HCT116 (cell line): Measurements from ENCODE around the gene RHBDD3. TPM values are rescaled to one million over a fixed set of nuclear protein-coding genes. Genes with fewer than 3 reads are reported as not detected.

Source experiments
- ATAC-seq: fragments of 200-7000 bp; cut with Tn5 transposase; 2 replicates; pipeline ENCODE4 v1.9.1; 2020; ENCODE audit warnings: mild to moderate bottlenecking, moderate library complexity
- BruUV-seq: library from RNA; stranded (reverse); fragments of 400-500 nt; replicated peaks from 2 replicates; lab custom pipeline; 2021; lab: Mats Ljungman, UMichigan
- CTCF ChIA-PET: fragments of 300-600 bp; sonication (Branson Sonifier 250); formaldehyde crosslinking; loops from one replicate; lab custom pipeline; 2021; ENCODE audit warnings: antibody characterized with exemption; lab: Charles Lee
- POLR2A ChIA-PET: fragments of 300-600, 350-600 bp; sonication (Branson Sonifier 250); formaldehyde crosslinking; loops from one replicate; lab custom pipeline; 2021; ENCODE audit warnings: antibody characterized with exemption; lab: Charles Lee
- RAD21 ChIA-PET, 2 experiments: fragments of 300-600 bp; sonication (Branson Sonifier 250); formaldehyde crosslinking; loops; one replicate each; lab custom pipeline; 2023; ENCODE audit warnings: low total read pairs in 2 of 2; ENCODE audit not compliant: uncharacterized antibody in 2 of 2, unreplicated experiment in 2 of 2, low non-redundant PET in 1 of 2; lab: Charles Lee
- DNase-seq: peaks from one replicate; pipeline ENCODE4 v3.0.0-alpha.2; 2010; ENCODE audit warnings: low read depth, low spot score
- H2AFZ ChIP-seq: fragments of 200-600 bp; shearing (Covaris generic), sonication (generic); 2 replicates; pipeline ENCODE4 v1.6.1; 2017; ENCODE audit warnings: low read depth, mixed run types, mixed read lengths, antibody characterized with exemption, low read length; ENCODE audit not compliant: poor library complexity, severe bottlenecking
- H3K27ac ChIP-seq: 2 replicates; pipeline ENCODE4 v1.5.1; 2012; ENCODE audit warnings: low read depth, low read length
- H3K27me3 ChIP-seq: fragments of 200-600 bp; sonication (generic); 2 replicates; pipeline ENCODE4 v1.6.1; 2016; ENCODE audit warnings: mixed run types, low read length, mixed read lengths; ENCODE audit not compliant: insufficient read depth
- H3K36me3 ChIP-seq, 2 experiments: fragments of 200-500 bp in 1 of 2; fragments of 200-600 bp in 1 of 2; sonication (Bioruptor generic) in 1 of 2; sonication (generic) in 1 of 2; 2 replicates each; pipeline versions ENCODE4 v1.5.1 to v1.6.1; 2014 to 2016; ENCODE audit warnings: low read length in 2 of 2, inconsistent platforms in 1 of 2, mixed read lengths in 1 of 2, mixed run types in 1 of 2; ENCODE audit not compliant: insufficient read depth in 2 of 2, control insufficient read depth in 1 of 2
- H3K4me1 ChIP-seq, 2 experiments: fragments of 200-600 bp in 1 of 2; sonication (generic) in 1 of 2; 2 replicates each; pipeline versions ENCODE4 v1.5.1 to v1.6.1; 2012 to 2017; ENCODE audit warnings: low read length in 2 of 2, inconsistent platforms in 1 of 2, mild to moderate bottlenecking in 1 of 2, mixed read lengths in 1 of 2, mixed run types in 1 of 2, moderate library complexity in 1 of 2; ENCODE audit not compliant: insufficient read depth in 2 of 2, control insufficient read depth in 1 of 2
- H3K4me2 ChIP-seq: fragments of 200-600 bp; sonication (generic); 2 replicates; pipeline ENCODE4 v1.6.1; 2017; ENCODE audit warnings: mixed run types, low read length, mixed read lengths
- H3K4me3 ChIP-seq, 2 experiments: fragments of 200-600 bp in 1 of 2; sonication (generic) in 1 of 2; replicated peaks in 1 of 2; 2 replicates each; pipeline ENCODE4 v1.5.1; 2011 to 2016; ENCODE audit warnings: low read length in 2 of 2, control low read depth in 1 of 2, low read depth in 1 of 2, mild to moderate bottlenecking in 1 of 2, mixed read lengths in 1 of 2, mixed run types in 1 of 2
- H3K79me2 ChIP-seq: fragments of 200-600 bp; sonication (generic); 2 replicates; pipeline ENCODE4 v1.6.1; 2017; ENCODE audit warnings: mild to moderate bottlenecking, mixed run types, low read length, moderate library complexity, mixed read lengths; ENCODE audit not compliant: insufficient read depth
- H3K9ac ChIP-seq: fragments of 200-600 bp; sonication (generic); 2 replicates; pipeline ENCODE4 v1.6.1; 2016; ENCODE audit warnings: low read length, mixed read lengths
- H3K9me2 ChIP-seq: fragments of 200-600 bp; sonication (generic), shearing (Covaris generic); 2 replicates; pipeline ENCODE4 v1.6.1; 2017; ENCODE audit warnings: mixed run types, mild to moderate bottlenecking, moderate library complexity; ENCODE audit not compliant: insufficient read depth
- H3K9me3 ChIP-seq, 2 experiments: fragments of 200-500 bp in 1 of 2; fragments of 200-600 bp in 1 of 2; sonication (Bioruptor generic) in 1 of 2; sonication (generic) in 1 of 2; 2 replicates each; pipeline ENCODE4 v1.6.1; 2014 to 2017; ENCODE audit warnings: low read length in 2 of 2, mixed read lengths in 2 of 2, inconsistent platforms in 1 of 2, low read depth in 1 of 2, mild to moderate bottlenecking in 1 of 2, mixed run types in 1 of 2, moderate library complexity in 1 of 2; ENCODE audit not compliant: control insufficient read depth in 1 of 2, insufficient read depth in 1 of 2
- H4K20me1 ChIP-seq: fragments of 200-600 bp; sonication (generic), shearing (Covaris generic); 2 replicates; pipeline ENCODE4 v1.6.1; 2017; ENCODE audit warnings: mixed run types, mild to moderate bottlenecking, moderate library complexity; ENCODE audit not compliant: insufficient read depth
- CBX3 ChIP-seq: IDR thresholded peaks from 2 replicates; pipeline ENCODE4 v1.6.1; 2012; ENCODE audit warnings: low read depth
- CEBPB ChIP-seq: IDR thresholded peaks from 2 replicates; pipeline ENCODE4 v1.6.1; 2012; ENCODE audit warnings: low read depth
- EZH2 ChIP-seq: fragments of 200-600 bp; sonication (generic); IDR thresholded peaks from 2 replicates; pipeline ENCODE4 v1.6.1; 2017; ENCODE audit warnings: antibody characterized with exemption, mixed run types
- EZH2phosphoT487 ChIP-seq: fragments of 200-600 bp; IDR thresholded peaks from 2 replicates; pipeline ENCODE4 v1.6.1; 2018; ENCODE audit warnings: antibody characterized with exemption, borderline replicate concordance
- FOSL1 ChIP-seq: IDR thresholded peaks from 2 replicates; pipeline ENCODE4 v1.6.1; 2012; ENCODE audit warnings: low read depth
- POLR2A ChIP-seq: IDR thresholded peaks from 2 replicates; pipeline ENCODE4 v1.7.0; 2011; ENCODE audit warnings: borderline replicate concordance; ENCODE audit not compliant: insufficient read depth, insufficient read length; ENCODE audit errors: extremely low read depth
- POLR2AphosphoS5 ChIP-seq: IDR thresholded peaks from 2 replicates; pipeline ENCODE4 v1.6.1; 2011; ENCODE audit warnings: mild to moderate bottlenecking, low read depth, low read length, moderate library complexity
- RAD21 ChIP-seq: IDR thresholded peaks from 2 replicates; pipeline ENCODE4 v1.6.1; 2012; ENCODE audit warnings: low read depth, mild to moderate bottlenecking
- TCF7L2 ChIP-seq: IDR thresholded peaks from 2 replicates; pipeline ENCODE4 v1.7.0; 2011; ENCODE audit warnings: borderline replicate concordance, inconsistent platforms; ENCODE audit not compliant: insufficient read depth, insufficient read length; ENCODE audit errors: extremely low read depth
- YY1 ChIP-seq: IDR thresholded peaks from 2 replicates; pipeline ENCODE4 v1.6.1; 2011; ENCODE audit warnings: low read length, low read depth, moderate library complexity, mild to moderate bottlenecking; ENCODE audit not compliant: insufficient replicate concordance; ENCODE audit errors: extremely low read depth
- ZFX ChIP-seq: fragments of 450-650 bp; IDR thresholded peaks from 2 replicates; pipeline ENCODE4 v1.6.1; 2017
- ZNF274 ChIP-seq: fragments of 200-500 bp; sonication (Bioruptor generic); IDR thresholded peaks from 2 replicates; pipeline ENCODE4 v1.6.1; 2014; ENCODE audit warnings: mild to moderate bottlenecking, low read depth, low read length, inconsistent platforms
- intact Hi-C: fragments of 100-400 bp; cut with micrococcal nuclease; formaldehyde crosslinking; loops from 2 replicates; pipeline ENCODE4 v1.10.0; 2022
- total RNA-seq: library from RNA; stranded (reverse); gene quantifications from one replicate; pipeline ENCODE4 v1.2.1, GENCODE V29; 2021; ENCODE audit not compliant: unreplicated experiment
- TF ChIP-seq, protein P1 (sequence below): IDR thresholded peaks from 2 replicates; pipeline ENCODE4 v1.6.1; 2011; ENCODE audit warnings: mild to moderate bottlenecking, low read length, moderate library complexity; ENCODE audit not compliant: insufficient replicate concordance; ENCODE audit errors: extremely low read depth

Gene RHBDD3
- total RNA-seq, 1 experiment from 2014 or later, result 30.2 TPM

DNA sequence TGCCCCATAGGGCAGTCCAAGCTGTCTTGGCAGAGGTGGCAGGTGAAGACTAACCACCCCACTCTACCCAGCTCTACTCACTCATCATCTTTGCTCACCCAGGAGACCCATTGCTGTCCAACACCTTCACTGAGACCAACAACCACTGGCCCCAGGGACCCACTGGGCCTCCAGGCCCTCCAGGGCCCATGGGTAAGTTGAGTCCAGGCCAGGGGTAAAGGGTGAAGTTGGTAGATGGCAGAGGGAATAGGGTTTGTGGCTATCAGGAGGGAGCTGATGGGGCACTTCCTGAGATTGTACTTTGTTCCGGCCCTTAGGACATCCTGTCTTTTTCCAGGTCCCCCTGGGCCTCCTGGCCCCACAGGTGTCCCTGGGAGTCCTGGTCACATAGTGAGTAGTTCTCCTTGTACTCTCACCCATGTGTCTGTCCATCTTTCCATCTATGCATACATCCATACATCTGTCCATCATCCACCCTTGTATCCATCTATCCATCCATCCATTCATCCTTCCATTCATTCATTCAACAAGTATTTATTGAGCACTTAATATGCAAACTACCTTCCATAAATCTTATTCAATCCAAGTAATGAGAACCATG lies 34.4 kb downstream of the RHBDD3 start:
- intact Hi-C loops, result no loop called here
- no peaks in the 10 kb centered on the region for H4K20me1 ChIP-seq
- no peaks in the 10 kb centered on the region for H3K79me2 ChIP-seq
- BruUV-seq, result no TSS peak
- H2AFZ ChIP-seq, result no peak overlapping the region
- H3K9me3 ChIP-seq, result no peaks in the 10 kb centered on the region
- H3K9me2 ChIP-seq, result no peaks in the 10 kb centered on the region
- H3K9ac ChIP-seq, result no peak overlapping the region
- ChIA-PET CTCF (interaction anchor here (1.0 kb wide), 1 partner anchor 12 kb away, joined by 4 read pairs; no protein-coding TSS in a partner anchor), RAD21 (no interaction called here), POLR2A (no interaction called here)
- no peak overlapping the region for H3K27ac ChIP-seq
- TF ChIP-seq RAD21, result no peak
- TF ChIP-seq TCF7L2, result no peak
- no peak for TF ChIP-seq POLR2A
- TF ChIP-seq EZH2, result no peak
- TF ChIP-seq POLR2AphosphoS5, result no peak
- TF ChIP-seq FOSL1, result no peak
- no peak for TF ChIP-seq CEBPB
- no peak for TF ChIP-seq CBX3
- TF ChIP-seq ZFX, result no peak
- no peak for TF ChIP-seq EZH2phosphoT487
- TF ChIP-seq, protein P1, sequence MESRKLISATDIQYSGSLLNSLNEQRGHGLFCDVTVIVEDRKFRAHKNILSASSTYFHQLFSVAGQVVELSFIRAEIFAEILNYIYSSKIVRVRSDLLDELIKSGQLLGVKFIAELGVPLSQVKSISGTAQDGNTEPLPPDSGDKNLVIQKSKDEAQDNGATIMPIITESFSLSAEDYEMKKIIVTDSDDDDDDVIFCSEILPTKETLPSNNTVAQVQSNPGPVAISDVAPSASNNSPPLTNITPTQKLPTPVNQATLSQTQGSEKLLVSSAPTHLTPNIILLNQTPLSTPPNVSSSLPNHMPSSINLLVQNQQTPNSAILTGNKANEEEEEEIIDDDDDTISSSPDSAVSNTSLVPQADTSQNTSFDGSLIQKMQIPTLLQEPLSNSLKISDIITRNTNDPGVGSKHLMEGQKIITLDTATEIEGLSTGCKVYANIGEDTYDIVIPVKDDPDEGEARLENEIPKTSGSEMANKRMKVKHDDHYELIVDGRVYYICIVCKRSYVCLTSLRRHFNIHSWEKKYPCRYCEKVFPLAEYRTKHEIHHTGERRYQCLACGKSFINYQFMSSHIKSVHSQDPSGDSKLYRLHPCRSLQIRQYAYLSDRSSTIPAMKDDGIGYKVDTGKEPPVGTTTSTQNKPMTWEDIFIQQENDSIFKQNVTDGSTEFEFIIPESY, result no peak
- no peak for TF ChIP-seq YY1
- TF ChIP-seq ZNF274, result no peak
- DNase-seq (no peak), ATAC-seq (no peak)
- no peaks in the 10 kb centered on the region for H3K27me3 ChIP-seq
- no peak overlapping the region for H3K4me2 ChIP-seq
- H3K4me1 ChIP-seq, result no peaks in the 10 kb centered on the region
- no peaks in the 10 kb centered on the region for H3K36me3 ChIP-seq
- no peak overlapping the region for H3K4me3 ChIP-seq
